ENCODE results near the gene RAMACL. TPM values are rescaled to one million over a fixed set of nuclear protein-coding genes. Genes with fewer than 3 reads are reported as not detected.

Gene RAMACL
- total RNA-seq, 1 experiment from 2014 or later = 0.15 TPM

GRCh38 chr6:166561771-166562359, 24.6 kb downstream of the RAMACL start (continued):
- TF ChIP-seq CTCF (IDR thresholded peaks at IDR 0.05 in 2 of 3, conservative IDR thresholded peaks at IDR 0.05 in 1 of 3; ENCODE audit: borderline replicate concordance in 1 of 3, insufficient read depth in 1 of 3, low read depth in 2 of 3, low read length in 2 of 3) (no peak), SIN3A (IDR thresholded peaks at IDR 0.05; ENCODE audit: low read depth) (no peak), CEBPB (IDR thresholded peaks at IDR 0.05; ENCODE audit: low read depth) (no peak), EZH2 (IDR thresholded peaks at IDR 0.05) (no peak), JUND (IDR thresholded peaks at IDR 0.05) (no peak), SRF (IDR thresholded peaks at IDR 0.05; ENCODE audit: low read depth) (no peak), POLR2AphosphoS5 (IDR thresholded peaks at IDR 0.05; ENCODE audit: low read depth, low read length) (no peak), SP1 (IDR thresholded peaks at IDR 0.05; ENCODE audit: low read depth) (no peak)

- Histone ChIP-seq H2AFZ (ENCODE audit: low read depth, low read length, poor library complexity, severe bottlenecking) (no peak overlapping the region), H3K9me2 (ENCODE audit: insufficient read depth) (no peaks in the 10 kb centered on the region), H3K4me2 (ENCODE audit: low read length) (no peak overlapping the region), H3K4me1 (ENCODE audit: control insufficient read depth in 1 of 2, insufficient read depth in 2 of 2, low read length in 2 of 2) (peaks cover 20 to 26% of the 10 kb centered on the region in 2 experiments), H3K4me3 (replicated peaks in 1 of 2; ENCODE audit: low read depth in 1 of 2, low read length in 2 of 2) (no peak overlapping the region), H3K79me2 (ENCODE audit: insufficient read depth, low read length) (no peaks in the 10 kb centered on the region), H3K9ac (ENCODE audit: low read length) (no peak overlapping the region), H3K9me3 (ENCODE audit: control insufficient read depth in 1 of 2, insufficient read depth in 1 of 2, low read depth in 1 of 2, low read length in 2 of 2) (no peaks in the 10 kb centered on the region), H4K20me1 (ENCODE audit: insufficient read depth) (no peaks in the 10 kb centered on the region), H3K27ac (ENCODE audit: low read depth, low read length) (no peak overlapping the region), H3K27me3 (ENCODE audit: insufficient read depth, low read length) (no peaks in the 10 kb centered on the region), H3K36me3 (ENCODE audit: control insufficient read depth in 1 of 2, insufficient read depth in 2 of 2, low read length in 2 of 2) (no peaks in the 10 kb centered on the region)
- intact Hi-C loops (cut with micrococcal nuclease) = no loop called here
- POLR2A ChIA-PET = no interaction called here
- CTCF ChIA-PET = no interaction called here
- BruUV-seq (replicated peaks) = no TSS peak
- DNase-seq (ENCODE audit: low read depth, low spot score) = no peak
- ATAC-seq = no peak
- RAD21 ChIA-PET (ENCODE audit: low non-redundant PET in 1 of 2, low total read pairs in 2 of 2, uncharacterized antibody in 2 of 2, unreplicated experiment in 2 of 2) = no interaction called here
- TF ChIP-seq EZH2 (IDR thresholded peaks at IDR 0.05) (no peak), CBX3 (IDR thresholded peaks at IDR 0.05; ENCODE audit: low read depth) (no peak), ZBTB33 (IDR thresholded peaks at IDR 0.05; ENCODE audit: extremely low read depth, insufficient replicate concordance, low read length) (no peak), SP1 (IDR thresholded peaks at IDR 0.05; ENCODE audit: low read depth) (no peak), JUND (IDR thresholded peaks at IDR 0.05) (no peak), ATF3 (IDR thresholded peaks at IDR 0.05) (no peak), YY1 (IDR thresholded peaks at IDR 0.05; ENCODE audit: extremely low read depth, insufficient replicate concordance, low read depth, low read length) (no peak), ZFX (IDR thresholded peaks at IDR 0.05) (no peak), CTCF (IDR thresholded peaks at IDR 0.05 in 2 of 3, conservative IDR thresholded peaks at IDR 0.05 in 1 of 3; ENCODE audit: borderline replicate concordance in 1 of 3, insufficient read depth in 1 of 3, low read depth in 2 of 3, low read length in 2 of 3) (no peak), REST (IDR thresholded peaks at IDR 0.05; ENCODE audit: low read depth) (no peak), SRF (IDR thresholded peaks at IDR 0.05; ENCODE audit: low read depth) (no peak)
Observed at GRCh38 chr6:166560222-166560621, 26.3 kb downstream of the RAMACL start.

All from HCT116 (cell line).